ENCODE results near the gene GDPD5.

DNA sequence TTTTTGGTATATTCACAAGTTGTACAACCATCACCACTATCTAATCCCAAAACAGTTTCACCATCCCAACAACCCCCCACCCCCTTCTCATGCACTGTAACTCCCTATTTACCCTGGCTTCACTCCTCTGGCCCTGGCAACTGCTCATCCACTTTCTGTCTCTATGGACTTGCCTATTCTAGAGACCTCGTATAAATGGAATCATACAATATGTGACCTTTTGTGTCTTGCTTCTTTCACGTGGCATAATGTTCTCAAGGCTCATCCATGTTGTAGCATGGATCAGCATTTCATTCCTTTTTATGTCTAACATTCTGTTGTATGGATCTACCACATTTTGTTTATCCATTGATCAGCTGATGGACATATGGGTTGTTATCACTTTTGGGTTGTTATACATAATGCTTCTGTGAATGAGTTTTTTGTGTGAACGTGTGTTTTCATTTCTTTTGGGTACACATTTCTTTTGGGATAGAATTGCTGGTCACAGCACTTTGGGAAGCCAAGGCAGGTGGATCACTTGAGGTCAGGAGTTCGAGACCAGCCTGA, 46.1 kb downstream of the GDPD5 start:
- TF ChIP-seq, protein P1, sequence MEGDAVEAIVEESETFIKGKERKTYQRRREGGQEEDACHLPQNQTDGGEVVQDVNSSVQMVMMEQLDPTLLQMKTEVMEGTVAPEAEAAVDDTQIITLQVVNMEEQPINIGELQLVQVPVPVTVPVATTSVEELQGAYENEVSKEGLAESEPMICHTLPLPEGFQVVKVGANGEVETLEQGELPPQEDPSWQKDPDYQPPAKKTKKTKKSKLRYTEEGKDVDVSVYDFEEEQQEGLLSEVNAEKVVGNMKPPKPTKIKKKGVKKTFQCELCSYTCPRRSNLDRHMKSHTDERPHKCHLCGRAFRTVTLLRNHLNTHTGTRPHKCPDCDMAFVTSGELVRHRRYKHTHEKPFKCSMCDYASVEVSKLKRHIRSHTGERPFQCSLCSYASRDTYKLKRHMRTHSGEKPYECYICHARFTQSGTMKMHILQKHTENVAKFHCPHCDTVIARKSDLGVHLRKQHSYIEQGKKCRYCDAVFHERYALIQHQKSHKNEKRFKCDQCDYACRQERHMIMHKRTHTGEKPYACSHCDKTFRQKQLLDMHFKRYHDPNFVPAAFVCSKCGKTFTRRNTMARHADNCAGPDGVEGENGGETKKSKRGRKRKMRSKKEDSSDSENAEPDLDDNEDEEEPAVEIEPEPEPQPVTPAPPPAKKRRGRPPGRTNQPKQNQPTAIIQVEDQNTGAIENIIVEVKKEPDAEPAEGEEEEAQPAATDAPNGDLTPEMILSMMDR (IDR thresholded peaks at IDR 0.05; ENCODE audit: borderline replicate concordance, extremely low read depth, low read length, poor library complexity, severe bottlenecking): no peak
- no peak for TF ChIP-seq EZH2 (IDR thresholded peaks at IDR 0.05; ENCODE audit: borderline replicate concordance, low read depth, low read length, severe bottlenecking)
